Stimulated activated naive CD8-positive, alpha-beta T cell treated with anti-CD3 and anti-CD28 coated beads, Interleukin-15, Interleukin-2, amounts not matched to agents 100 U/mL and 50 U/mL, for 24 hours (primary cell): ENCODE results near the gene BCL2L11.
A peak's percentile ranks its signal among the peaks of the same experiment; 100 is the strongest.

ENCODE experiments used
- ATAC-seq: fragments of 150-1000 bp; cut with Tn5 transposase; one replicate; pipeline ENCODE4 v1.10.0; 2021
- DNase-seq: peaks from one replicate; pipeline ENCODE4 v3.0.0; 2021

Gene BCL2L11

GRCh38 chr2:111143107-111143842, 22.6 kb downstream of the BCL2L11 start:
- no peak for DNase-seq
- ATAC-seq, result no peak

GRCh38 chr2:111143843-111144198, 23.1 kb downstream of the BCL2L11 start:
- DNase-seq, result no peak
- ATAC-seq, result no peak

- DNase-seq (no peak), ATAC-seq (peak; percentile 29)
Observed at GRCh38 chr2:111145103-111145760, 24.5 kb downstream of the BCL2L11 start.

GRCh38 chr2:111145951-111146350, 25.2 kb downstream of the BCL2L11 start:
- ATAC-seq (no peak), DNase-seq (no peak)

GRCh38 chr2:111148225-111148873, 27.6 kb downstream of the BCL2L11 start:
- DNase-seq, result no peak
- ATAC-seq, result no peak

- DNase-seq (no peak), ATAC-seq (no peak)
Observed at GRCh38 chr2:111148925-111149324, 28.2 kb downstream of the BCL2L11 start.

GRCh38 chr2:111149882-111150455, 29.3 kb downstream of the BCL2L11 start:
- ATAC-seq (no peak), DNase-seq (no peak)

- DNase-seq, result no peak
- ATAC-seq, result no peak
Observed at GRCh38 chr2:111154758-111155157, 34.0 kb downstream of the BCL2L11 start.

- ATAC-seq (no peak), DNase-seq (no peak)
Observed at GRCh38 chr2:111155610-111156009, 34.9 kb downstream of the BCL2L11 start.

- no peak for DNase-seq
- peak; percentile 67 for ATAC-seq
Observed at GRCh38 chr2:111156529-111156928, 35.8 kb downstream of the BCL2L11 start.

- DNase-seq (no peak), ATAC-seq (peak; percentile 52)
Observed at GRCh38 chr2:111157071-111157661, 36.5 kb downstream of the BCL2L11 start.

- ATAC-seq, result peak; percentile 48
- no peak for DNase-seq
Observed at GRCh38 chr2:111157798-111158197, 37.1 kb downstream of the BCL2L11 start.

GRCh38 chr2:111159641-111160040, 38.9 kb downstream of the BCL2L11 start:
- no peak for DNase-seq

GRCh38 chr2:111160758-111161157, 40.0 kb downstream of the BCL2L11 start:
- ATAC-seq (no peak), DNase-seq (no peak)

More at GRCh38 chr2:111159641-111160040, 38.9 kb downstream of the BCL2L11 start:
- no peak for ATAC-seq

GRCh38 chr2:111161971-111162370, 41.3 kb downstream of the BCL2L11 start:
- DNase-seq (no peak), ATAC-seq (no peak)

- ATAC-seq, result peak; percentile 22
- DNase-seq, result no peak
Observed at GRCh38 chr2:111162718-111163331, 42.1 kb downstream of the BCL2L11 start.

GRCh38 chr2:111164078-111164477, 43.4 kb downstream of the BCL2L11 start:
- DNase-seq (no peak), ATAC-seq (no peak)

- ATAC-seq (no peak), DNase-seq (no peak)
Observed at GRCh38 chr2:111165084-111165483, 44.4 kb downstream of the BCL2L11 start.

GRCh38 chr2:111166115-111166514, 45.4 kb downstream of the BCL2L11 start:
- ATAC-seq (no peak), DNase-seq (no peak)

- DNase-seq, result no peak
- no peak for ATAC-seq
Observed at GRCh38 chr2:111167076-111167862, 46.6 kb downstream of the BCL2L11 start.

GRCh38 chr2:111167863-111168162, 47.1 kb downstream of the BCL2L11 start:
- no peak for ATAC-seq

More at GRCh38 chr2:111167863-111168162, 47.1 kb downstream of the BCL2L11 start:
- no peak for DNase-seq
